Cardiac muscle cell (in vitro differentiated cells and primary cell): ENCODE results near the gene NUDT22. TPM values are rescaled to one million over a fixed set of nuclear protein-coding genes. Genes with fewer than 3 reads are reported as not detected.

ENCODE experiments used
- DNase-seq, 2 donors: peaks; one replicate each; pipeline versions ENCODE4 v3.0.0 to v3.0.0-alpha.2; 2010 to 2017; ENCODE audit warnings: low read depth in 1 of 2, low spot score in 1 of 2
- H3K27ac ChIP-seq: fragments of 200-600 bp; sonication (generic); 2 replicates; pipeline ENCODE4 v1.5.1; 2016
- H3K27me3 ChIP-seq: fragments of 200-600 bp; sonication (generic); 2 replicates; pipeline ENCODE4 v1.6.0; 2016; ENCODE audit warnings: control low read depth
- H3K36me3 ChIP-seq: fragments of 200-600 bp; sonication (generic); 2 replicates; pipeline ENCODE4 v1.5.1; 2016; ENCODE audit warnings: control low read depth
- H3K4me1 ChIP-seq: fragments of 200-600 bp; sonication (generic); 2 replicates; pipeline ENCODE4 v1.8.1; 2017; ENCODE audit warnings: low read depth, mild to moderate bottlenecking, mixed run types
- H3K4me3 ChIP-seq: fragments of 200-600 bp; sonication (generic); 2 replicates; pipeline ENCODE4 v1.5.1; 2016; ENCODE audit warnings: mild to moderate bottlenecking
- H3K9me3 ChIP-seq: fragments of 200-600 bp; sonication (generic); 2 replicates; pipeline ENCODE4 v1.5.1; 2017; ENCODE audit warnings: low read depth, mild to moderate bottlenecking, control low read depth
- polyA plus RNA-seq: library from polyadenylated mRNA; unstranded; fragments of >200 nt; fragmentation: Nextera tagmentation; extraction: Ambion mirVana; gene quantifications from 2 replicates; pipeline ENCODE4 v1.2.1, GENCODE V29; 2016
- total RNA-seq: library from RNA; depleted of rRNA; stranded (reverse); fragments of >200 nt; gene quantifications from 2 replicates; pipeline ENCODE4 v1.2.3, GENCODE V29; 2016
- TF ChIP-seq, protein P1 (sequence below): IDR thresholded peaks from 2 replicates; pipeline ENCODE4 v1.5.1; 2012; ENCODE audit warnings: low read depth, mild to moderate bottlenecking, low read length

NUDT22 gene
- total and polyA plus RNA-seq, 2 experiments from 2014 or later: 76.0 to 90.6 TPM

DNA sequence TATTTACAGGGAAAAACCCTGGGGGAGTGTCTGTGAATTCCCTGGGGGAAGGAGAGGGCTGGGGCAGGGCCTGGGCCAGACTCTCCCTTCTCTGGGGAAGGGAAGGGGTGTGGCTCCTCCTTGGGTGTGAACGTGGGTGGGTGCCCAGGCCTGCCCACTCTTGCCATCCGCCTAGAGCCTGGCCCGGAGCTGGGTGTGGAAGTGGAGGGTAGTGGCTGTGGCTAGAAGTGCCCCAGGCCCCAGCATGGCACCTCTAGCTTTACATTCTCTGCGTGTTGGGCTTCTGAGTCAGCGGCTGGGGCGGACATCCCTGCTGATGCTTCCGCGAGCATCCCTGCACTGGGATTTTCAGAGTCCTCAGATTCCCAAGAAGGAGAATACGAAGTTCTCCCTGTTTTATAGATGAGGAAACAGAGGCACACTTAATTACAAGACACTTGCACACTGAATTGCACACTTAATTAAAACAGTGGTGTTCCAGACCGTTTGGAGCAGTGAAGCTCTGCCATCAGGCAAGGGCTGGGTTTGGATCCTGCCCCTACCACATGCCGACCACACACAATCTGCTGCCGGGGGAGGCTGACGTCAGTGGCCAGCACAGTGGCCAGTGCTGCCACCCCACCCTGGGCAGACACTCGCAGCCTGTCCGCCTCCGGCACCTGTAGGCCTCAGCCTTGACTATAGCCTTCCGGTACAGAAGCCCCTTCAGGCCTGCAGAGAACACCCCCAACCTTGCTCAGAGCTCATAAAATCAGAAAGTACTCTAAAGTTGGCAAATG is 50.8 kb downstream of the NUDT22 start:
- H3K27me3 ChIP-seq: no peaks in the 10 kb centered on the region
- no peak for DNase-seq
- peaks cover 2% of the 10 kb centered on the region for H3K36me3 ChIP-seq
- no peaks in the 10 kb centered on the region for H3K9me3 ChIP-seq
- H3K4me1 ChIP-seq: no peaks in the 10 kb centered on the region
- H3K27ac ChIP-seq: no peak overlapping the region
- TF ChIP-seq, protein P1, sequence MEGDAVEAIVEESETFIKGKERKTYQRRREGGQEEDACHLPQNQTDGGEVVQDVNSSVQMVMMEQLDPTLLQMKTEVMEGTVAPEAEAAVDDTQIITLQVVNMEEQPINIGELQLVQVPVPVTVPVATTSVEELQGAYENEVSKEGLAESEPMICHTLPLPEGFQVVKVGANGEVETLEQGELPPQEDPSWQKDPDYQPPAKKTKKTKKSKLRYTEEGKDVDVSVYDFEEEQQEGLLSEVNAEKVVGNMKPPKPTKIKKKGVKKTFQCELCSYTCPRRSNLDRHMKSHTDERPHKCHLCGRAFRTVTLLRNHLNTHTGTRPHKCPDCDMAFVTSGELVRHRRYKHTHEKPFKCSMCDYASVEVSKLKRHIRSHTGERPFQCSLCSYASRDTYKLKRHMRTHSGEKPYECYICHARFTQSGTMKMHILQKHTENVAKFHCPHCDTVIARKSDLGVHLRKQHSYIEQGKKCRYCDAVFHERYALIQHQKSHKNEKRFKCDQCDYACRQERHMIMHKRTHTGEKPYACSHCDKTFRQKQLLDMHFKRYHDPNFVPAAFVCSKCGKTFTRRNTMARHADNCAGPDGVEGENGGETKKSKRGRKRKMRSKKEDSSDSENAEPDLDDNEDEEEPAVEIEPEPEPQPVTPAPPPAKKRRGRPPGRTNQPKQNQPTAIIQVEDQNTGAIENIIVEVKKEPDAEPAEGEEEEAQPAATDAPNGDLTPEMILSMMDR: no peak
- no peak overlapping the region for H3K4me3 ChIP-seq

DNA sequence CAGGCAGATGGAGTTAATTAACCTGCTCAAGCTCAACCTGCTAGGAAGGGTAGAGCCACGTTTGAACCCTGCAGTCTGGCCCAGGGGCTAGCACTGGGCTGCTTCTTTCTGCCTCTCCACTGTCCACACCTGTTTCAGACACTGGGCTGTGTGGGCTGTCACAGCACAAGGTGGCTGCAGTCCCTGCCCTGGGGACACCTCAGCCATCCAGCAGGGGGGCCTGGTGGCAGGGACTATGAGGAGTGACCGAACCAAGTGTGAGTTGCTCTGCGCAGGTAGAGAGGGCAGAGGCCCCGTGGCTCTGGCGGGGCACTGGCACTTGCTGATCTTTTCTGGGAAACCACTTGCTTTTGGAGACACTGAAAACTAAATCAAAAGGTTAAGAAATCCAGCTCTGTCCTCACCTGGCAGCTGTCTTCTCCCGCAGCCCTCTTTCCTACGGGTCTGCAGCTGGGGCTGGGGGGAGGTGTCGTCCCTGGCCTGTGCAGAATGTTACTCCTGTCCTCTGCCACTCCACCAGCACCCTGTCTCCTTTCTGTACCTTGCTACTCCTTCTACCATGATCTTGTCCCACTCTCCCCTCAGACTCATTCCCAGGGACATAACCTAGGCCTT is 52.6 kb downstream of the NUDT22 start:
- TF ChIP-seq, protein P1: no peak
- H3K9me3 ChIP-seq: no peaks in the 10 kb centered on the region
- no peak overlapping the region for H3K27ac ChIP-seq
- peaks cover 5% of the 10 kb centered on the region for H3K36me3 ChIP-seq
- DNase-seq: no peak
- H3K4me1 ChIP-seq: no peaks in the 10 kb centered on the region
- H3K4me3 ChIP-seq: no peak overlapping the region
- H3K27me3 ChIP-seq: no peaks in the 10 kb centered on the region

Other genes with a start within 250 kb of the NUDT22 start
- 119 and 183 TPM in 2 replicates for gene OTUB1, start 239.8 kb upstream of the NUDT22 start, total RNA-seq
- gene OTUB1, start 239.8 kb upstream of the NUDT22 start, polyA plus RNA-seq: 226 and 269 TPM in 2 replicates
- gene FLRT1, start 190.3 kb upstream of the NUDT22 start, total RNA-seq: 0.53 and 0.69 TPM in 2 replicates
- gene FLRT1, start 190.3 kb upstream of the NUDT22 start, polyA plus RNA-seq: 0.92 and 2.9 TPM in 2 replicates
- gene MACROD1, start 60.2 kb upstream of the NUDT22 start, total RNA-seq: 116 and 156 TPM in 2 replicates
- gene MACROD1, start 60.2 kb upstream of the NUDT22 start, polyA plus RNA-seq: 134 and 198 TPM in 2 replicates
- gene STIP1, start 40.1 kb upstream of the NUDT22 start, total RNA-seq: 231 and 244 TPM in 2 replicates
- gene STIP1, start 40.1 kb upstream of the NUDT22 start, polyA plus RNA-seq: 229 and 240 TPM in 2 replicates
- 0.11 and 1.8 TPM in 2 replicates for gene FERMT3, start 19.6 kb upstream of the NUDT22 start, total RNA-seq
- gene FERMT3, start 19.6 kb upstream of the NUDT22 start, polyA plus RNA-seq: 1.1 and 2.1 TPM in 2 replicates
- gene TRPT1, start 88 bp upstream of the NUDT22 start, total RNA-seq: 117 and 131 TPM in 2 replicates
- 137 and 161 TPM in 2 replicates for gene TRPT1, start 88 bp upstream of the NUDT22 start, polyA plus RNA-seq
- gene DNAJC4, start 4.3 kb downstream of the NUDT22 start, total RNA-seq: 75.5 and 79.9 TPM in 2 replicates
- 126 and 132 TPM in 2 replicates for gene DNAJC4, start 4.3 kb downstream of the NUDT22 start, polyA plus RNA-seq
- gene VEGFB, start 8.3 kb downstream of the NUDT22 start, total RNA-seq: 162 and 206 TPM in 2 replicates
- gene VEGFB, start 8.3 kb downstream of the NUDT22 start, polyA plus RNA-seq: 178 and 199 TPM in 2 replicates
- 102 and 177 TPM in 2 replicates for gene FKBP2, start 14.8 kb downstream of the NUDT22 start, total RNA-seq
- gene FKBP2, start 14.8 kb downstream of the NUDT22 start, polyA plus RNA-seq: 191 and 321 TPM in 2 replicates
- 220 and 240 TPM in 2 replicates for gene PPP1R14B, start 20.7 kb downstream of the NUDT22 start, total RNA-seq
- 238 and 288 TPM in 2 replicates for gene PPP1R14B, start 20.7 kb downstream of the NUDT22 start, polyA plus RNA-seq
- 20.3 and 24.7 TPM in 2 replicates for gene PLCB3, start 25.3 kb downstream of the NUDT22 start, total RNA-seq
- 10.6 and 11.0 TPM in 2 replicates for gene PLCB3, start 25.3 kb downstream of the NUDT22 start, polyA plus RNA-seq
- 155 and 200 TPM in 2 replicates for gene BAD, start 58.4 kb downstream of the NUDT22 start, total RNA-seq
- 168 and 195 TPM in 2 replicates for gene BAD, start 58.4 kb downstream of the NUDT22 start, polyA plus RNA-seq
- 37.7 and 41.4 TPM in 2 replicates for gene GPR137, start 59.6 kb downstream of the NUDT22 start, total RNA-seq
- 67.8 and 82.6 TPM in 2 replicates for gene GPR137, start 59.6 kb downstream of the NUDT22 start, polyA plus RNA-seq
- gene KCNK4, start 65.0 kb downstream of the NUDT22 start, total RNA-seq: not detected in 2 replicates
- not detected in 2 replicates for gene KCNK4, start 65.0 kb downstream of the NUDT22 start, polyA plus RNA-seq
- not detected in 2 replicates for gene CATSPERZ, start 74.1 kb downstream of the NUDT22 start, total RNA-seq
- 0.54 and 0.56 TPM in 2 replicates for gene CATSPERZ, start 74.1 kb downstream of the NUDT22 start, polyA plus RNA-seq
- 77.0 and 94.0 TPM in 2 replicates for gene ESRRA, start 79.2 kb downstream of the NUDT22 start, total RNA-seq
- 48.8 and 49.3 TPM in 2 replicates for gene ESRRA, start 79.2 kb downstream of the NUDT22 start, polyA plus RNA-seq
- 298 and 438 TPM in 2 replicates for gene TRMT112, start 91.3 kb downstream of the NUDT22 start, total RNA-seq
- gene TRMT112, start 91.3 kb downstream of the NUDT22 start, polyA plus RNA-seq: 331 and 375 TPM in 2 replicates
- gene PRDX5, start 91.8 kb downstream of the NUDT22 start, total RNA-seq: 500 and 570 TPM in 2 replicates
- gene PRDX5, start 91.8 kb downstream of the NUDT22 start, polyA plus RNA-seq: 646 and 784 TPM in 2 replicates
- 5.9 and 8.4 TPM in 2 replicates for gene CCDC88B, start 113.9 kb downstream of the NUDT22 start, total RNA-seq
- 8.6 and 9.5 TPM in 2 replicates for gene CCDC88B, start 113.9 kb downstream of the NUDT22 start, polyA plus RNA-seq
- 28.2 and 30.4 TPM in 2 replicates for gene RPS6KA4, start 132.9 kb downstream of the NUDT22 start, total RNA-seq
- 19.7 and 22.3 TPM in 2 replicates for gene RPS6KA4, start 132.9 kb downstream of the NUDT22 start, polyA plus RNA-seq